Naive B cell (primary cell): ENCODE measurements around the gene SALL3. TPM values are rescaled to one million over a fixed set of nuclear protein-coding genes. Genes with fewer than 3 reads are reported as not detected.

ENCODE experiments used
- ATAC-seq, 2 donors: fragments of 150-1000 bp; cut with Tn5 transposase; 2 replicates each; pipeline ENCODE4 v1.10.0; 2021; ENCODE audit warnings: low read depth in 2 of 2, mild to moderate bottlenecking in 2 of 2, moderate library complexity in 2 of 2
- DNase-seq: peaks from one replicate; pipeline ENCODE4 v3.0.0; 2022
- H3K27ac Mint-ChIP-seq, 6 donors: one replicate each; pipeline ENCODE4 v1.8.0; 2020 to 2022; ENCODE audit warnings: mild to moderate bottlenecking in 6 of 6, mixed read lengths in 6 of 6, moderate library complexity in 5 of 6, inconsistent platforms in 2 of 6
- H3K27me3 Mint-ChIP-seq, 3 donors: one replicate each; pipeline ENCODE4 v1.8.0; 2021 to 2022; ENCODE audit warnings: mixed read lengths in 3 of 3, mild to moderate bottlenecking in 1 of 3
- H3K36me3 Mint-ChIP-seq, 2 donors: one replicate each; pipeline ENCODE4 v1.8.0; 2020 to 2022; ENCODE audit warnings: mixed read lengths in 2 of 2, inconsistent platforms in 1 of 2, mild to moderate bottlenecking in 1 of 2
- H3K4me1 Mint-ChIP-seq, 3 donors: one replicate each; pipeline ENCODE4 v1.8.0; 2020 to 2022; ENCODE audit warnings: mixed read lengths in 3 of 3, inconsistent platforms in 1 of 3, mild to moderate bottlenecking in 1 of 3, moderate library complexity in 1 of 3
- H3K4me3 Mint-ChIP-seq, 8 donors: one replicate each; pipeline ENCODE4 v1.8.0; 2020 to 2022; ENCODE audit warnings: mild to moderate bottlenecking in 8 of 8, mixed read lengths in 8 of 8, moderate library complexity in 8 of 8, inconsistent platforms in 2 of 8
- H3K9me3 Mint-ChIP-seq, 7 donors: one replicate each; pipeline ENCODE4 v1.8.0; 2020 to 2022; ENCODE audit warnings: mixed read lengths in 7 of 7, mild to moderate bottlenecking in 5 of 7, inconsistent platforms in 2 of 7, moderate library complexity in 1 of 7
- polyA plus RNA-seq, 6 donors: library from polyadenylated mRNA; unstranded; fragments of 300-500 nt; fragmentation: Illumina TruSeq; gene quantifications; one replicate each; pipeline ENCODE4 v1.2.3, GENCODE V29; 2021; ENCODE audit warnings: low read depth in 6 of 6

Gene SALL3
- polyA plus RNA-seq, 6 donors from 2014 or later, result not detected

GRCh38 chr18:79006106-79006795 lies 26.6 kb downstream of the SALL3 start:
- Mint-ChIP-seq H3K4me3 (no peak overlapping the region), H3K4me1 (no peaks in the 10 kb centered on the region), H3K27ac (no peak overlapping the region), H3K9me3 (peaks cover 0 to 1% (median 0%) of the 10 kb centered on the region in 7 donors), H3K36me3 (no peaks in the 10 kb centered on the region), H3K27me3 (peaks cover 0 to 7% (median 3%) of the 10 kb centered on the region in 3 donors)
- ATAC-seq (no peak), DNase-seq (no peak)

- Mint-ChIP-seq H3K4me3 (no peak overlapping the region), H3K27me3 (peaks cover 0 to 7% (median 5%) of the 10 kb centered on the region in 3 donors), H3K27ac (no peak overlapping the region), H3K9me3 (peaks cover 0 to 1% (median 0%) of the 10 kb centered on the region in 7 donors), H3K4me1 (no peaks in the 10 kb centered on the region), H3K36me3 (no peaks in the 10 kb centered on the region)
- DNase-seq, result no peak
- ATAC-seq, result no peak
These were observed 27.8 kb downstream of the SALL3 start for GRCh38 chr18:79007440-79007839.

GRCh38 chr18:79008356-79008940 lies 28.8 kb downstream of the SALL3 start:
- peaks cover 0 to 1% (median 0%) of the 10 kb centered on the region in 7 donors for H3K9me3 Mint-ChIP-seq
- ATAC-seq (no peak), DNase-seq (no peak)
- H3K4me3 Mint-ChIP-seq, result no peak overlapping the region
- peaks cover 0 to 7% (median 5%) of the 10 kb centered on the region in 3 donors for H3K27me3 Mint-ChIP-seq
- H3K27ac Mint-ChIP-seq, result no peak overlapping the region
- no peaks in the 10 kb centered on the region for H3K4me1 Mint-ChIP-seq
- H3K36me3 Mint-ChIP-seq, result no peaks in the 10 kb centered on the region

- Mint-ChIP-seq H3K36me3 (no peaks in the 10 kb centered on the region), H3K4me1 (no peaks in the 10 kb centered on the region), H3K27ac (no peak overlapping the region), H3K9me3 (peaks cover 0 to 1% (median 0%) of the 10 kb centered on the region in 7 donors), H3K4me3 (no peak overlapping the region), H3K27me3 (peaks cover 0 to 7% (median 5%) of the 10 kb centered on the region in 3 donors)
- ATAC-seq (no peak), DNase-seq (no peak)
These were observed 31.2 kb downstream of the SALL3 start for GRCh38 chr18:79010802-79011201.

GRCh38 chr18:79011300-79011870 lies 31.8 kb downstream of the SALL3 start:
- Mint-ChIP-seq H3K27ac (no peak overlapping the region), H3K27me3 (peaks cover 0 to 7% (median 5%) of the 10 kb centered on the region in 3 donors)

GRCh38 chr18:79013869-79014268 lies 34.3 kb downstream of the SALL3 start:
- Mint-ChIP-seq H3K9me3 (peaks cover 0 to 4% (median 0%) of the 10 kb centered on the region in 7 donors), H3K27ac (no peak overlapping the region), H3K36me3 (no peaks in the 10 kb centered on the region), H3K27me3 (peaks cover 8 to 23% (median 12%) of the 10 kb centered on the region in 3 donors), H3K4me1 (no peaks in the 10 kb centered on the region), H3K4me3 (no peak overlapping the region)
- DNase-seq, result no peak
- no peak for ATAC-seq

More at GRCh38 chr18:79011300-79011870, 31.8 kb downstream of the SALL3 start:
- H3K4me1 Mint-ChIP-seq, result no peaks in the 10 kb centered on the region
- peaks cover 0 to 1% (median 0%) of the 10 kb centered on the region in 7 donors for H3K9me3 Mint-ChIP-seq
- no peak overlapping the region for H3K4me3 Mint-ChIP-seq
- DNase-seq (no peak), ATAC-seq (no peak)
- H3K36me3 Mint-ChIP-seq, result no peaks in the 10 kb centered on the region

- ATAC-seq, result no peak
- Mint-ChIP-seq H3K36me3 (no peaks in the 10 kb centered on the region), H3K9me3 (peaks cover 0 to 4% (median 2%) of the 10 kb centered on the region in 7 donors), H3K4me1 (no peaks in the 10 kb centered on the region), H3K27ac (no peak overlapping the region), H3K27me3 (peaks cover 12 to 26% (median 21%) of the 10 kb centered on the region in 3 donors), H3K4me3 (no peak overlapping the region)
- DNase-seq, result no peak
These were observed 39.3 kb downstream of the SALL3 start for GRCh38 chr18:79018911-79019310.

GRCh38 chr18:79019881-79020280 lies 40.3 kb downstream of the SALL3 start:
- H3K27ac Mint-ChIP-seq, result no peak overlapping the region

GRCh38 chr18:79022603-79023002 lies 43.0 kb downstream of the SALL3 start:
- H3K27me3 Mint-ChIP-seq, result peaks cover 12 to 21% (median 19%) of the 10 kb centered on the region in 3 donors
- no peak for DNase-seq
- ATAC-seq, result no peak

More at GRCh38 chr18:79019881-79020280, 40.3 kb downstream of the SALL3 start:
- ATAC-seq (no peak), DNase-seq (no peak)
- H3K4me1 Mint-ChIP-seq, result no peaks in the 10 kb centered on the region
- no peak overlapping the region for H3K4me3 Mint-ChIP-seq
- peaks cover 0 to 4% (median 3%) of the 10 kb centered on the region in 7 donors for H3K9me3 Mint-ChIP-seq
- H3K36me3 Mint-ChIP-seq, result no peaks in the 10 kb centered on the region
- H3K27me3 Mint-ChIP-seq, result peaks cover 12 to 26% (median 21%) of the 10 kb centered on the region in 3 donors

GRCh38 chr18:79026491-79026890 lies 46.9 kb downstream of the SALL3 start:
- Mint-ChIP-seq H3K4me1 (no peaks in the 10 kb centered on the region), H3K4me3 (peak overlapping the region in 1 of 8 donors; percentile 35), H3K36me3 (peaks cover 9 to 13% of the 10 kb centered on the region in 2 donors), H3K27me3 (peaks cover 0 to 9% (median 6%) of the 10 kb centered on the region in 3 donors), H3K27ac (no peak overlapping the region), H3K9me3 (peaks cover 9 to 40% (median 25%) of the 10 kb centered on the region in 7 donors)
- ATAC-seq (no peak), DNase-seq (no peak)

More at GRCh38 chr18:79022603-79023002, 43.0 kb downstream of the SALL3 start:
- Mint-ChIP-seq H3K27ac (no peak overlapping the region), H3K4me1 (no peaks in the 10 kb centered on the region), H3K4me3 (no peak overlapping the region), H3K36me3 (peaks cover 0 to 5% of the 10 kb centered on the region in 2 donors), H3K9me3 (peaks cover 2 to 20% (median 7%) of the 10 kb centered on the region in 7 donors)

- DNase-seq (no peak), ATAC-seq (no peak)
- H3K27ac Mint-ChIP-seq, result no peak overlapping the region
- H3K36me3 Mint-ChIP-seq, result peaks cover 9% of the 10 kb centered on the region in 2 donors
- H3K9me3 Mint-ChIP-seq, result peaks cover 5 to 39% (median 21%) of the 10 kb centered on the region in 7 donors
- H3K4me3 Mint-ChIP-seq, result no peak overlapping the region
- H3K4me1 Mint-ChIP-seq, result no peaks in the 10 kb centered on the region
- H3K27me3 Mint-ChIP-seq, result peaks cover 0 to 8% (median 6%) of the 10 kb centered on the region in 3 donors
These were observed 51.1 kb downstream of the SALL3 start for GRCh38 chr18:79030680-79031079.

- H3K4me1 Mint-ChIP-seq, result no peaks in the 10 kb centered on the region
- DNase-seq, result no peak
- no peaks in the 10 kb centered on the region for H3K36me3 Mint-ChIP-seq
- H3K27ac Mint-ChIP-seq, result peak overlapping the region in 1 of 6 donors; percentile 61
- peaks cover 15 to 23% (median 19%) of the 10 kb centered on the region in 3 donors for H3K27me3 Mint-ChIP-seq
- peaks cover 0 to 2% (median 0%) of the 10 kb centered on the region in 7 donors for H3K9me3 Mint-ChIP-seq
- no peak overlapping the region for H3K4me3 Mint-ChIP-seq
- ATAC-seq, result no peak
These were observed 62.7 kb downstream of the SALL3 start for GRCh38 chr18:79042276-79042675.

- H3K36me3 Mint-ChIP-seq, result no peaks in the 10 kb centered on the region
- ATAC-seq (no peak), DNase-seq (no peak)
- no peaks in the 10 kb centered on the region for H3K4me1 Mint-ChIP-seq
- H3K9me3 Mint-ChIP-seq, result peaks cover 0 to 2% (median 0%) of the 10 kb centered on the region in 7 donors
- no peak overlapping the region for H3K4me3 Mint-ChIP-seq
- H3K27ac Mint-ChIP-seq, result no peak overlapping the region
- H3K27me3 Mint-ChIP-seq, result peaks cover 15 to 23% (median 19%) of the 10 kb centered on the region in 3 donors
These were observed 63.7 kb downstream of the SALL3 start for GRCh38 chr18:79043288-79043687.
